NCI-H524 treated with DMSO at 0.1 percent for 48 hours (cell line): Measurements from ENCODE around the gene TAS2R41.

Source experiments
- DNase-seq: peaks from one replicate; lab custom pipeline; 2025; lab: John Stamatoyannopoulos, UW

The TAS2R41 gene

GRCh38 chr7:143477501-143478150 is at the start of gene TAS2R41:
TAS2R41 (plus strand) TSS chr7:143477873; CDS start chr7:143477873, 0 bp downstream.
- DNase-seq, result no peak

- no peak for DNase-seq
Observed at GRCh38 chr7:143429770-143430698, 47.6 kb upstream of the TAS2R41 start.

- DNase-seq, result no peak
Observed at GRCh38 chr7:143431109-143431508, 46.6 kb upstream of the TAS2R41 start.

GRCh38 chr7:143433759-143434158 is 43.9 kb upstream of the TAS2R41 start:
- DNase-seq, result no peak

GRCh38 chr7:143434660-143435059 is 43.0 kb upstream of the TAS2R41 start:
- no peak for DNase-seq

GRCh38 chr7:143435266-143435665 is 42.4 kb upstream of the TAS2R41 start:
- no peak for DNase-seq

GRCh38 chr7:143436325-143436946 is 41.2 kb upstream of the TAS2R41 start:
- DNase-seq, result no peak

- DNase-seq, result no peak
Observed at GRCh38 chr7:143437578-143437977, 40.1 kb upstream of the TAS2R41 start.

- DNase-seq, result no peak
Observed at GRCh38 chr7:143439866-143440265, 37.8 kb upstream of the TAS2R41 start.

- no peak for DNase-seq
Observed at GRCh38 chr7:143443153-143443552, 34.5 kb upstream of the TAS2R41 start, which contains the start of gene TAS2R60. TAS2R60 (plus strand) TSS chr7:143443453; CDS start chr7:143443453, 0 bp downstream.

- no peak for DNase-seq
Observed at GRCh38 chr7:143444063-143444782, 33.5 kb upstream of the TAS2R41 start.

- no peak for DNase-seq
Observed at GRCh38 chr7:143444785-143445184, 32.9 kb upstream of the TAS2R41 start.

GRCh38 chr7:143447466-143447865 is 30.2 kb upstream of the TAS2R41 start:
- no peak for DNase-seq

GRCh38 chr7:143448429-143448828 is 29.2 kb upstream of the TAS2R41 start:
- no peak for DNase-seq

GRCh38 chr7:143449793-143450192 is 27.9 kb upstream of the TAS2R41 start:
- DNase-seq, result no peak

- no peak for DNase-seq
Observed at GRCh38 chr7:143451122-143451521, 26.6 kb upstream of the TAS2R41 start.

GRCh38 chr7:143451746-143452145 is 25.9 kb upstream of the TAS2R41 start:
- no peak for DNase-seq

- DNase-seq, result no peak
Observed at GRCh38 chr7:143452495-143452894, 25.2 kb upstream of the TAS2R41 start.

- no peak for DNase-seq
Observed at GRCh38 chr7:143454091-143454680, 23.5 kb upstream of the TAS2R41 start.

GRCh38 chr7:143455491-143455890 is 22.2 kb upstream of the TAS2R41 start:
- DNase-seq, result no peak

GRCh38 chr7:143455942-143456341 is 21.7 kb upstream of the TAS2R41 start:
- DNase-seq, result no peak
